ENCODE measurements around the gene NIM1K. TPM values are rescaled to one million over a fixed set of nuclear protein-coding genes. Genes with fewer than 3 reads are reported as not detected.

The NIM1K gene
- total RNA-seq, 1 experiment from 2014 or later, result 0.26 TPM

GRCh38 chr5:43209833-43210232 is 17.8 kb downstream of the NIM1K start:
- Histone ChIP-seq H3K9me2 (ENCODE audit: insufficient read depth) (no peaks in the 10 kb centered on the region), H3K4me1 (replicated peaks; ENCODE audit: insufficient read depth) (peaks cover 27% of the 10 kb centered on the region), H3F3A (ENCODE audit: insufficient read depth, low read depth) (peaks cover 9% of the 10 kb centered on the region; the same call in 1 of the 2 replicates), H2AFZ (no peak overlapping the region), H3K79me2 (ENCODE audit: low read depth) (no peaks in the 10 kb centered on the region), H3K27ac (no peak overlapping the region), H3K4me3 (no peak overlapping the region), H3K27me3 (ENCODE audit: insufficient read depth, low read depth) (no peaks in the 10 kb centered on the region), H4K20me1 (ENCODE audit: insufficient read depth) (no peaks in the 10 kb centered on the region), H3K4me2 (no peak overlapping the region), H3K9me3 (ENCODE audit: insufficient read depth, low read depth) (no peaks in the 10 kb centered on the region), H3K36me3 (ENCODE audit: low read depth) (no peaks in the 10 kb centered on the region)
- CTCF ChIA-PET, result no interaction called here
- TF ChIP-seq EZH2 (IDR thresholded peaks at IDR 0.05; ENCODE audit: low read depth), result no peak
- TF ChIP-seq CTCF (conservative IDR thresholded peaks at IDR 0.05), result no peak
- POLR2A ChIA-PET (ENCODE audit: unreplicated experiment), result no interaction called here
- intact Hi-C loops (cut with micrococcal nuclease; ENCODE audit: unreplicated experiment), result no loop called here
- BruUV-seq (replicated peaks), result no TSS peak
- DNase-seq, result no peak

- CTCF ChIA-PET, result no interaction called here
- H3K36me3 ChIP-seq (ENCODE audit: low read depth), result no peaks in the 10 kb centered on the region
- POLR2A ChIA-PET (ENCODE audit: unreplicated experiment), result no interaction called here
- peaks cover 12% of the 10 kb centered on the region; the same call in 1 of the 2 replicates for H3F3A ChIP-seq (ENCODE audit: insufficient read depth, low read depth)
- H3K79me2 ChIP-seq (ENCODE audit: low read depth), result no peaks in the 10 kb centered on the region
- intact Hi-C loops (cut with micrococcal nuclease; ENCODE audit: unreplicated experiment), result no loop called here
- no peak for DNase-seq
- no peak overlapping the region for H3K4me3 ChIP-seq
- TF ChIP-seq EZH2 (IDR thresholded peaks at IDR 0.05; ENCODE audit: low read depth) (no peak), CTCF (conservative IDR thresholded peaks at IDR 0.05) (no peak)
- H4K20me1 ChIP-seq (ENCODE audit: insufficient read depth), result no peaks in the 10 kb centered on the region
- peaks cover 27% of the 10 kb centered on the region for H3K4me1 ChIP-seq (replicated peaks; ENCODE audit: insufficient read depth)
- no peak overlapping the region for H3K4me2 ChIP-seq
- H3K9me2 ChIP-seq (ENCODE audit: insufficient read depth), result no peaks in the 10 kb centered on the region
- H3K9me3 ChIP-seq (ENCODE audit: insufficient read depth, low read depth), result no peaks in the 10 kb centered on the region
- BruUV-seq (replicated peaks), result no TSS peak
- H3K27me3 ChIP-seq (ENCODE audit: insufficient read depth, low read depth), result no peaks in the 10 kb centered on the region
- H2AFZ ChIP-seq, result no peak overlapping the region
- H3K27ac ChIP-seq, result no peak overlapping the region
These were observed 18.5 kb downstream of the NIM1K start for GRCh38 chr5:43210570-43210969.

- Histone ChIP-seq H3K4me2 (no peak overlapping the region), H3K4me3 (no peak overlapping the region), H3K4me1 (replicated peaks; ENCODE audit: insufficient read depth) (peaks cover 12% of the 10 kb centered on the region), H3K27me3 (ENCODE audit: insufficient read depth, low read depth) (no peaks in the 10 kb centered on the region), H3K27ac (no peak overlapping the region), H3K9me3 (ENCODE audit: insufficient read depth, low read depth) (no peaks in the 10 kb centered on the region; the same call in 1 of the 2 replicates), H3K9me2 (ENCODE audit: insufficient read depth) (no peaks in the 10 kb centered on the region), H2AFZ (no peak overlapping the region), H3K79me2 (ENCODE audit: low read depth) (no peaks in the 10 kb centered on the region), H3F3A (ENCODE audit: insufficient read depth, low read depth) (peaks cover 8% of the 10 kb centered on the region; the same call in 1 of the 2 replicates), H3K36me3 (ENCODE audit: low read depth) (no peaks in the 10 kb centered on the region), H4K20me1 (ENCODE audit: insufficient read depth) (no peaks in the 10 kb centered on the region)
- ChIA-PET CTCF (interaction anchor here (0.6 to 0.7 kb wide), 2 partner anchors 10 to 57 kb away, joined by 3 read pairs; no protein-coding TSS in a partner anchor), POLR2A (ENCODE audit: unreplicated experiment) (no interaction called here)
- no TSS peak for BruUV-seq (replicated peaks)
- intact Hi-C loops (cut with micrococcal nuclease; ENCODE audit: unreplicated experiment), result no loop called here
- no peak for DNase-seq
- TF ChIP-seq EZH2 (IDR thresholded peaks at IDR 0.05; ENCODE audit: low read depth) (no peak), CTCF (conservative IDR thresholded peaks at IDR 0.05) (no peak)
These were observed 21.9 kb downstream of the NIM1K start for GRCh38 chr5:43213951-43214350.
